Activated CD8-positive, alpha-beta memory T cell treated with anti-CD3 and anti-CD28 coated beads for 4 hours (primary cell): Measurements from ENCODE around the gene UBR7.
"Not testable (repeated sequence)": the region's sequence is repeated elsewhere in the genome, so short reads cannot be mapped to it uniquely, and the experiment has no call there.

Experiments used
- DNase-seq, 2 donors: peaks; one replicate each; pipeline ENCODE4 v3.0.0-alpha.2; 2020; ENCODE audit warnings: low read depth in 2 of 2

Gene UBR7

GRCh38 chr14:93195316-93195999 lies 11.6 kb upstream of the UBR7 start:
- DNase-seq: no peak

- DNase-seq: no peak
Measured at GRCh38 chr14:93199031-93199430, 8.0 kb upstream of the UBR7 start.

GRCh38 chr14:93200553-93200952 lies 6.5 kb upstream of the UBR7 start:
- no peak for DNase-seq

GRCh38 chr14:93201155-93201704 lies 5.8 kb upstream of the UBR7 start:
- DNase-seq: no peak

GRCh38 chr14:93207468-93208308 lies 632 bp downstream of the UBR7 start:
- DNase-seq: no peak

GRCh38 chr14:93212432-93212831 lies 5.4 kb downstream of the UBR7 start:
- no peak for DNase-seq

- no peak for DNase-seq
Measured at GRCh38 chr14:93214598-93214997, 7.5 kb downstream of the UBR7 start.

GRCh38 chr14:93219103-93219726 lies 12.2 kb downstream of the UBR7 start:
- DNase-seq: no peak

GRCh38 chr14:93220509-93220908 lies 13.5 kb downstream of the UBR7 start:
- no peak for DNase-seq

GRCh38 chr14:93223565-93223964 lies 16.5 kb downstream of the UBR7 start:
- DNase-seq: no peak

- DNase-seq: no peak
Measured at GRCh38 chr14:93228550-93228949, 21.5 kb downstream of the UBR7 start.

- DNase-seq: no peak
Measured at GRCh38 chr14:93230539-93230938, 23.5 kb downstream of the UBR7 start.

GRCh38 chr14:93231129-93231979 lies 24.3 kb downstream of the UBR7 start:
- DNase-seq: no peak

- DNase-seq: no peak
Measured at GRCh38 chr14:93232159-93232558, 25.1 kb downstream of the UBR7 start.

- not testable (repeated sequence) for DNase-seq
Measured at GRCh38 chr14:93233078-93233477, 26.0 kb downstream of the UBR7 start.

GRCh38 chr14:93234798-93235197 lies 27.7 kb downstream of the UBR7 start:
- DNase-seq: no peak

GRCh38 chr14:93239869-93240677 lies 33.0 kb downstream of the UBR7 start:
- DNase-seq: no peak

GRCh38 chr14:93240678-93241000 lies 33.6 kb downstream of the UBR7 start:
- DNase-seq: no peak

- DNase-seq: no peak
Measured at GRCh38 chr14:93245764-93246420, 38.8 kb downstream of the UBR7 start.

- DNase-seq: no peak
Measured at GRCh38 chr14:93246534-93246933, 39.5 kb downstream of the UBR7 start.
